Measurements from ENCODE around the gene SPDYE4.

The SPDYE4 gene

GRCh38 chr17:8766731-8767130, 8.4 kb upstream of the SPDYE4 start:
- no peak for DNase-seq (ENCODE audit: low read depth in 1 of 2, low spot score in 1 of 2)
- no peak overlapping the region for H3K27ac ChIP-seq (replicated peaks)
- H3K4me3 ChIP-seq (replicated peaks; ENCODE audit: insufficient read depth, low read length): no peak overlapping the region
- H3K27me3 ChIP-seq (ENCODE audit: insufficient read depth, poor library complexity, severe bottlenecking): no peaks in the 10 kb centered on the region
- TF ChIP-seq GABPA (IDR thresholded peaks at IDR 0.05; ENCODE audit: low read depth) (no peak), POLR2AphosphoS5 (IDR thresholded peaks at IDR 0.05; ENCODE audit: low read depth) (no peak), SPI1 (IDR thresholded peaks at IDR 0.05; ENCODE audit: borderline replicate concordance, low read depth) (no peak), REST (IDR thresholded peaks at IDR 0.05; ENCODE audit: insufficient replicate concordance, low read depth) (no peak), CTCF (IDR thresholded peaks at IDR 0.05; ENCODE audit: insufficient read depth, low read length) (no peak)

GRCh38 chr17:8762012-8762411, 3.7 kb upstream of the SPDYE4 start:
- Histone ChIP-seq H3K4me3 (replicated peaks; ENCODE audit: insufficient read depth, low read length) (no peak overlapping the region), H3K27ac (replicated peaks) (no peak overlapping the region), H3K27me3 (ENCODE audit: insufficient read depth, poor library complexity, severe bottlenecking) (no peaks in the 10 kb centered on the region)
- no peak for TF ChIP-seq POLR2AphosphoS5 (IDR thresholded peaks at IDR 0.05; ENCODE audit: low read depth)
- TF ChIP-seq CTCF (IDR thresholded peaks at IDR 0.05; ENCODE audit: insufficient read depth, low read length): no peak
- no peak for TF ChIP-seq SPI1 (IDR thresholded peaks at IDR 0.05; ENCODE audit: borderline replicate concordance, low read depth)
- TF ChIP-seq GABPA (IDR thresholded peaks at IDR 0.05; ENCODE audit: low read depth): no peak
- no peak for TF ChIP-seq REST (IDR thresholded peaks at IDR 0.05; ENCODE audit: insufficient replicate concordance, low read depth)
- no peak for DNase-seq (ENCODE audit: low read depth in 1 of 2, low spot score in 1 of 2)

- H3K4me3 ChIP-seq (replicated peaks; ENCODE audit: insufficient read depth, low read length): no peak overlapping the region
- TF ChIP-seq REST (IDR thresholded peaks at IDR 0.05; ENCODE audit: insufficient replicate concordance, low read depth) (no peak), GABPA (IDR thresholded peaks at IDR 0.05; ENCODE audit: low read depth) (no peak), CTCF (IDR thresholded peaks at IDR 0.05; ENCODE audit: insufficient read depth, low read length) (no peak), SPI1 (IDR thresholded peaks at IDR 0.05; ENCODE audit: borderline replicate concordance, low read depth) (no peak), POLR2AphosphoS5 (IDR thresholded peaks at IDR 0.05; ENCODE audit: low read depth) (no peak)
- no peak overlapping the region for H3K27ac ChIP-seq (replicated peaks)
- DNase-seq (ENCODE audit: low read depth in 1 of 2, low spot score in 1 of 2): no peak
- H3K27me3 ChIP-seq (ENCODE audit: insufficient read depth, poor library complexity, severe bottlenecking): no peaks in the 10 kb centered on the region
These were observed 1.2 kb downstream of the SPDYE4 start for GRCh38 chr17:8757189-8757588.

Data from HL-60 (cell line).